ENCODE data around the gene TRIM72.
"Not testable (repeated sequence)": the region's sequence is repeated elsewhere in the genome, so short reads cannot be mapped to it uniquely, and the experiment has no call there.

The TRIM72 gene

GRCh38 chr16:31213342-31213741, 577 bp upstream of the TRIM72 start:
- DNase-seq = no peak

GRCh38 chr16:31214708-31215286, 878 bp downstream of the TRIM72 start:
- DNase-seq = no peak

GRCh38 chr16:31215287-31216162, 1.6 kb downstream of the TRIM72 start:
- peak in 12 of 58 donors; percentile 8 to 51 (median 26) for DNase-seq

GRCh38 chr16:31216422-31217135, 2.7 kb downstream of the TRIM72 start, which contains the start of gene PYDC1:
Gene PYDC1, minus strand, starts transcription at chr16:31217135. Its CDS starts 107 bp downstream, at chr16:31217028.
- peak in 3 of 58 donors; percentile 4 to 45 (median 6) for DNase-seq

GRCh38 chr16:31217136-31217530, 3.2 kb downstream of the TRIM72 start:
- no peak for DNase-seq

GRCh38 chr16:31219154-31219741, 5.3 kb downstream of the TRIM72 start:
- no peak for DNase-seq

- no peak for DNase-seq
These were observed 7.6 kb downstream of the TRIM72 start for GRCh38 chr16:31221357-31222160.

GRCh38 chr16:31223044-31223443, 9.1 kb downstream of the TRIM72 start:
- no peak for DNase-seq

GRCh38 chr16:31224092-31224955, 10.4 kb downstream of the TRIM72 start:
- no peak for DNase-seq

- no peak for DNase-seq
These were observed 11.3 kb downstream of the TRIM72 start for GRCh38 chr16:31225193-31225592.

- no peak for DNase-seq
These were observed 14.3 kb downstream of the TRIM72 start for GRCh38 chr16:31228206-31228605.

GRCh38 chr16:31229501-31229900, 15.6 kb downstream of the TRIM72 start:
- DNase-seq = no peak

GRCh38 chr16:31238041-31238440, 24.1 kb downstream of the TRIM72 start:
- no peak for DNase-seq

GRCh38 chr16:31242206-31242605, 28.3 kb downstream of the TRIM72 start:
- DNase-seq = no peak

- peak in 1 of 58 donors; percentile 33 for DNase-seq
These were observed 30.1 kb downstream of the TRIM72 start for GRCh38 chr16:31243734-31244670.

GRCh38 chr16:31245598-31245997, 31.7 kb downstream of the TRIM72 start:
- not testable (repeated sequence) for DNase-seq

- no peak for DNase-seq
These were observed 32.4 kb downstream of the TRIM72 start for GRCh38 chr16:31246296-31246695.

- no peak for DNase-seq
These were observed 34.4 kb downstream of the TRIM72 start for GRCh38 chr16:31248344-31248743.
